Uterus (tissue), 4 donors: ENCODE results near the gene SHISAL2A. TPM values are rescaled to one million over a fixed set of nuclear protein-coding genes. Genes with fewer than 3 reads are reported as not detected.

ENCODE experiments used
- DNase-seq, 2 donors: peaks; one replicate each; pipeline ENCODE4 v3.0.0-alpha.2; 2019 to 2020
- H3K27ac ChIP-seq, 2 donors: fragments of 200-600 bp; sonication (generic); 1 replicate in 1 of 2; 2 replicates in 1 of 2; pipeline ENCODE4 v1.5.1; 2016 to 2018
- H3K27me3 ChIP-seq, 2 donors: fragments of 200-600 bp; sonication (generic); one replicate each; pipeline ENCODE4 v1.5.1; 2018 to 2019; ENCODE audit warnings: control low read depth in 1 of 2
- H3K36me3 ChIP-seq, 2 donors: fragments of 200-600 bp; sonication (generic); one replicate each; pipeline ENCODE4 v1.5.1; 2019; ENCODE audit warnings: control low read depth in 1 of 2
- H3K4me1 ChIP-seq, 2 donors: fragments of 200-600 bp; sonication (generic); one replicate each; pipeline ENCODE4 v1.5.1; 2018 to 2019; ENCODE audit warnings: control low read depth in 1 of 2
- H3K4me3 ChIP-seq, 2 donors: fragments of 200-600 bp; sonication (generic); 1 replicate in 1 of 2; 2 replicates in 1 of 2; pipeline ENCODE4 v1.5.1; 2018 to 2019; ENCODE audit warnings: mild to moderate bottlenecking in 1 of 2
- H3K9me3 ChIP-seq, 2 donors: fragments of 200-600 bp; sonication (generic); one replicate each; pipeline ENCODE4 v1.5.1; 2019; ENCODE audit warnings: control low read depth in 1 of 2
- POLR2A ChIP-seq, 2 donors: fragments of 450-650 bp; IDR thresholded peaks; one replicate each; pipeline ENCODE4 v1.6.1; 2016; ENCODE audit warnings: antibody characterized with exemption in 2 of 2, mild to moderate bottlenecking in 1 of 2, moderate library complexity in 1 of 2
- intact Hi-C: fragments of 100-400 bp; cut with DNase I; formaldehyde crosslinking; loops from one replicate; pipeline ENCODE4 v1.15.1; 2023; ENCODE audit warnings: low total_unique reads
- total RNA-seq, 4 donors: library from RNA; depleted of rRNA in 3 of 4; stranded (reverse); fragments of >200 nt in 3 of 4; gene quantifications; one replicate each; pipeline versions ENCODE4 v1.1.0 to v1.2.4, GENCODE V29; 2014 to 2023
- TF ChIP-seq, protein P1 (sequence below), 4 experiments: fragments of 200-600 bp in 2 of 4; fragments of 450-650 bp in 2 of 4; sonication (generic) in 2 of 4; IDR thresholded peaks; one replicate each; pipeline ENCODE4 v1.5.1; 2016 to 2019; ENCODE audit warnings: antibody characterized with exemption in 4 of 4, mild to moderate bottlenecking in 2 of 4, moderate library complexity in 1 of 4
- donor health status: DM: yes; HTN: yes; CAD: no.

The SHISAL2A gene
- total RNA-seq, 4 donors from 2014 or later: 0.28 to 0.49 TPM; not detected in 2

DNA sequence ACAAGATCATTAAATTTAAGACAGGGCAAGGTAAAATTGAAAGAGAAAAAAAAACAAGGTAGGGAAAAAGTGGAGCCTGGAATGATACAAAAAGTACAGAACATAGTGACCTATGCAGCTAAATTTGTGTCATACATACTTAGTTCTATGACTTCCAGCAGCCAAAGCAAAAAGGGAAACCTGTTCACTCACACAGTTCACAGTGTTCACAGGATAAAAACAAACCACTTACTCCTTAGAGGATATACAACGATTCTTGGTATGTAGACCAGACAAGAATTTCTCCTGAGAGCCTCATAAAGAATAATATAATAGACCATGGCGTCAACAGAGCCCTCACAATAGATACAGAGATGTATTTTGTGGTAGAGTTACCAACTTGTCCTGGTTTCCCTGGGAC lies 37.6 kb downstream of the SHISAL2A start:
- H3K9me3 ChIP-seq: no peaks in the 10 kb centered on the region
- H3K36me3 ChIP-seq: no peaks in the 10 kb centered on the region
- TF ChIP-seq POLR2A (IDR thresholded peaks at IDR 0.05): no peak
- TF ChIP-seq, protein P1, sequence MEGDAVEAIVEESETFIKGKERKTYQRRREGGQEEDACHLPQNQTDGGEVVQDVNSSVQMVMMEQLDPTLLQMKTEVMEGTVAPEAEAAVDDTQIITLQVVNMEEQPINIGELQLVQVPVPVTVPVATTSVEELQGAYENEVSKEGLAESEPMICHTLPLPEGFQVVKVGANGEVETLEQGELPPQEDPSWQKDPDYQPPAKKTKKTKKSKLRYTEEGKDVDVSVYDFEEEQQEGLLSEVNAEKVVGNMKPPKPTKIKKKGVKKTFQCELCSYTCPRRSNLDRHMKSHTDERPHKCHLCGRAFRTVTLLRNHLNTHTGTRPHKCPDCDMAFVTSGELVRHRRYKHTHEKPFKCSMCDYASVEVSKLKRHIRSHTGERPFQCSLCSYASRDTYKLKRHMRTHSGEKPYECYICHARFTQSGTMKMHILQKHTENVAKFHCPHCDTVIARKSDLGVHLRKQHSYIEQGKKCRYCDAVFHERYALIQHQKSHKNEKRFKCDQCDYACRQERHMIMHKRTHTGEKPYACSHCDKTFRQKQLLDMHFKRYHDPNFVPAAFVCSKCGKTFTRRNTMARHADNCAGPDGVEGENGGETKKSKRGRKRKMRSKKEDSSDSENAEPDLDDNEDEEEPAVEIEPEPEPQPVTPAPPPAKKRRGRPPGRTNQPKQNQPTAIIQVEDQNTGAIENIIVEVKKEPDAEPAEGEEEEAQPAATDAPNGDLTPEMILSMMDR (IDR thresholded peaks at IDR 0.05): no peak
- no peak overlapping the region for H3K4me3 ChIP-seq
- no peaks in the 10 kb centered on the region for H3K27me3 ChIP-seq
- no peak overlapping the region for H3K27ac ChIP-seq
- intact Hi-C loops: no loop called here
- no peaks in the 10 kb centered on the region for H3K4me1 ChIP-seq
- DNase-seq: no peak

GRCh38 chr1:52672946-52673345 lies 40.0 kb downstream of the SHISAL2A start:
- intact Hi-C loops: no loop called here
- Histone ChIP-seq H3K27ac (no peak overlapping the region), H3K4me3 (no peak overlapping the region), H3K36me3 (no peaks in the 10 kb centered on the region), H3K27me3 (no peaks in the 10 kb centered on the region), H3K9me3 (no peaks in the 10 kb centered on the region), H3K4me1 (no peaks in the 10 kb centered on the region)
- no peak for DNase-seq
- TF ChIP-seq, protein P1 (IDR thresholded peaks at IDR 0.05): no peak
- TF ChIP-seq POLR2A (IDR thresholded peaks at IDR 0.05): no peak

DNA sequence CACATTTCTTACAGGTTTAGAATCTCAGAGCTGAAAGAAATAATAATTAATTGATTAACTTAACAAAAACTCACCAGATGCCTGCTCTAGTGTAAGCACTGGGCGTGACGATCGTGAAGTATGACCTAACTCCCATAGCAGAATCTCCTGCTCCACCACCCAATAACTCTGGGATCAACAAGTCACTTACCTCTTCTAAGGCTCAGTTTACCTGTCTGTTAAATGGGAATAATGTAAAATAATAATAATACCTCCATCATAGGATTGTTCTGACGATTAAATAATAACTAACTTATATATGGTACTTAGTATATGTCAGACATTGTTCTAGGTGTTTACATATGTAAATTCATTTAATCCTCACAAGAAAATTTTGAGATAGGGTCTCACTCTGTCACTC lies 40.5 kb downstream of the SHISAL2A start:
- no peaks in the 10 kb centered on the region for H3K9me3 ChIP-seq
- H3K27ac ChIP-seq: no peak overlapping the region
- H3K4me3 ChIP-seq: no peak overlapping the region
- TF ChIP-seq, protein P1 (IDR thresholded peaks at IDR 0.05): no peak
- TF ChIP-seq POLR2A (IDR thresholded peaks at IDR 0.05): no peak
- no peaks in the 10 kb centered on the region for H3K36me3 ChIP-seq
- no peaks in the 10 kb centered on the region for H3K27me3 ChIP-seq
- intact Hi-C loops: no loop called here
- no peak for DNase-seq
- H3K4me1 ChIP-seq: no peaks in the 10 kb centered on the region

DNA sequence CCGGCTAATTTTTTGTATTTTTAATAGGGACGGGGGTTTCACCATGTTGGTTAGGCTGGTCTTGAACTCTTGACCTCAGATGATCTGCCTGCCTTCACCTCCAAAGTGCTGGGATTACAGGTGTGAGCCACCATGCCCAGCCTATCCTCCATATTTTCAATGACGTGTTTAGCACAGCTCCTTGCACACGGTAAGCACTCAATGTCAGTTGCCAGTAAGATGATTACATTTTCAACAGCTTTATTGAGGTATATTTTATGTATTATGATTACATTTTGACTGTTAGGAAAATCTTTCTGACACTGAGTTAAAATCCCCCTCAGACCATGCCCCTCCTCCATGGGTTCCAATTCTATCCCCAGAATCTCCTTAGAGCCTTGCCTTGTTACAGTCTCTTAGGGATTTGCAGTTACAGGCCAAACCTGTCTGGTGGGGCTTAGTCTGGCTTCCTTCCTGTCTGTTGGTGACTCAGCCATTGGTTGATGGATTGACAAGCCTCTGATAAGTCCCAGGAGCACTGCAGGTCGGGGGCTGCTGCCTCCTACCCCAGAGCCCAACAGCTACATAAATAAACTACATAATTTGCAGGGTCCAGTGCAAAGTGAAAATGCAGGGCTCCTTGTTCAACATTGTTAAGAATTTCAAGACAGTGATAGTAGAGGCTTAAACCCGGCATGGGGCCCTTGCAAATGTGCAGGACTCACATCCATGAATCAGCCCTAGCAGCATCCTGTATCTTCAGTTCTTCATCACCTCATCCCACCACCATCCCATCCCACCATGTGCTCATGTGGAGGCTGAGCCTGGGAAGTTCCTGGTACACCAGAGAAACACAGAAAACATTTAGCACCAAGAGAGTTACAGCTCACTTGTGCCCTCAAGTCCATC lies 41.8 kb downstream of the SHISAL2A start:
- H3K9me3 ChIP-seq: no peaks in the 10 kb centered on the region
- no peak overlapping the region for H3K4me3 ChIP-seq
- H3K36me3 ChIP-seq: no peaks in the 10 kb centered on the region
- no peak for DNase-seq
- intact Hi-C loops: no loop called here
- H3K4me1 ChIP-seq: no peaks in the 10 kb centered on the region
- H3K27me3 ChIP-seq: no peaks in the 10 kb centered on the region
- no peak overlapping the region for H3K27ac ChIP-seq
- TF ChIP-seq, protein P1 (IDR thresholded peaks at IDR 0.05): no peak
- no peak for TF ChIP-seq POLR2A (IDR thresholded peaks at IDR 0.05)

DNA sequence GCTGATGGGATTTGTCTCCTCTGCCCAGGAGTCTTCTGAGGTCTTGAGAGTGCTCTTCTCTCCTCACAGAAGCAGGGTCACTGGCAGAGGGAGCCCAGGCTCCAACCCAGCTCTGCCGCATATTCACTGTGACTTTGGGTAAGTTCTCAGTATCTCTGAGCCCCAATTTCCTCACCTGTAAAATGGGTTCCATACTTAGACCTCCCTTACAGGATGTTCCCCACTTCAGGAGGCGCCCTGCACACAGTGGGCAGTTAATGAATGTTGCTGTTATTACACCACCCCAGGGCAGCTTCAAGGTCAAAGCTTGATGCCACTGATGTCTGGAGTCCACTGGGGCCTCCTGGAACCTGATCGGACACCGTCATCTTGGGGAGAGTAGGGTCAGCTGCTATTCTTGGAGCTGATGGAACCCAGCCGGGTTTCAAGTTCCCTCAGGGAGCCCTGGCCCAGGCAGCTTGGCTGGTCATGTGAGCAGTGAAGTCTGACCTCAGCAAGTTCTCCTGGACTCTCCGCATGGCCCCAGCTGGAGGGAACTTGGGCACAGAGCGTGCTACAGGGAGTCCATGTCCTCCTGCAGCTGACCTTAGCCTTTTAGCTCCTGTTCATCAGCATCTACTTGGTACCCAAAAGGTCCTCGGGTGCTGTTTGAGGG lies 43.4 kb downstream of the SHISAL2A start:
- no peak overlapping the region for H3K4me3 ChIP-seq
- H3K27me3 ChIP-seq: no peaks in the 10 kb centered on the region
- no peak for DNase-seq
- H3K4me1 ChIP-seq: no peaks in the 10 kb centered on the region
- intact Hi-C loops: no loop called here
- TF ChIP-seq POLR2A (IDR thresholded peaks at IDR 0.05): no peak
- TF ChIP-seq, protein P1 (IDR thresholded peaks at IDR 0.05): no peak
- no peak overlapping the region for H3K27ac ChIP-seq
- H3K36me3 ChIP-seq: no peaks in the 10 kb centered on the region
- no peaks in the 10 kb centered on the region for H3K9me3 ChIP-seq
